ENCODE measurements around the gene SPIRE2.

GRCh38 chr16:89920723-89921122 lies 92.4 kb downstream of the SPIRE2 start:
- no peak for TF ChIP-seq CTCF (IDR thresholded peaks at IDR 0.05)
- no peak for TF ChIP-seq EP300 (IDR thresholded peaks at IDR 0.05)

Data from gastroesophageal sphincter (tissue), 3 donors.